GM15510 (cell line): ENCODE data around the gene CYP2W1.

Source experiments
- POLR2A ChIP-seq: IDR thresholded peaks from 3 replicates; pipeline ENCODE4 v1.6.1; 2011; ENCODE audit warnings: borderline replicate concordance; ENCODE audit not compliant: insufficient read length; ENCODE audit errors: extremely low read depth

The CYP2W1 gene

DNA sequence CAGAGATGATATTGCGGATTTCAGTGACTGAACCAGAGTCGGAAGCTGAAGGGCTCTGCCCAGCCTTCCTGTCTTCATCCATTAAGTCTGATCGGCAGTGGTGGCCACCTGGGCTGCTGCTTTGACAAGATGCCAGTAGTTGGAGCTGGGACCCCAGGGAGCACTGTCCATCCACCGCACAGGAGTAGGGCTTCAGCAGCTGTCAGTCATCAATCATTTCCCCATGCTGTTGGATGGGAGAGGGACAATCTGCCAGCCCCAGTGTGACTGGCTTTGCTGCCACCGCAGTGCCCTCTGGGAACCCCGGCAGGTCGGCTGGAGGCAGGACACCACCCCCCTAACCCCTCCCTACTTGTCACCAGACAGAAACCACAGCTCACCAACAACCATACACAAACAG, 38.4 kb downstream of the CYP2W1 start:
- TF ChIP-seq POLR2A, result no peak

DNA sequence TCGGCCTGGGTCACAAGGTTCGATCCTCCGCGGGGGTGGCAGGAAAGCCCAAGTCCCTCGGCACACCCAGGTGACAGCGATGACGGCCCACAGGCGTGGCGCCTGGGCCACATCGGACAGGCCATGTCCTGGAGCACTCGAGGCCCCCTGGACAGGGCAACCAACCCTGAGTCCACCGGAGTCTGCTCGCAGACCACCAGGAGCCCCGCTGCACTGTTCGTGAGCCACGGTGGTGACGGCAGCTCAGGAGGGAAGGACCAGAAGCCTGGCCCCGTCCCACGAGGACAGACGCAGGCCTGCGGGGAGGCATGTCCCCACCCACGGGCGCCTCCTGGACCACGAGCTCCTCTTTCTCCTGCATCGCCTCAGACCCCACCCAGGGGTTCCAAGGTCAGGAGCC, 39.0 kb downstream of the CYP2W1 start:
- TF ChIP-seq POLR2A, result no peak

DNA sequence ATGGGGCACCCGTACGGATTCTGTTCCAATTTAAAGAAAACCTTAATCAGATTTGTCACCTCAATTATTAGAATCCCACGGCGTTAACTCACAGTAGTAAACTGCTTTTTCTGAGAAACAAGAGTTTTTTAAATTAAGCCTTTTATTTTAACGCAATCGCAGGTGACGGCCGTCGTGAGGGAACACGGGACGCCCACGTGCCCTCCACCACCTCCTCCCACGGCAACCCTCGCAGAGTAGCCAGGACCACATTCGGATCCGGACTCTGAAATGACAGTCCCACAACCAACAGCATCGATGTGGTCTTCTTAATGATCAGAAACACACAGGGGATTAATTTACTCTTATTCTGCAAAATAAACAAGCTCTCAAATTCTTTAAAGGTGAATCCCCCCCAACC, 39.4 kb downstream of the CYP2W1 start:
- no peak for TF ChIP-seq POLR2A

DNA sequence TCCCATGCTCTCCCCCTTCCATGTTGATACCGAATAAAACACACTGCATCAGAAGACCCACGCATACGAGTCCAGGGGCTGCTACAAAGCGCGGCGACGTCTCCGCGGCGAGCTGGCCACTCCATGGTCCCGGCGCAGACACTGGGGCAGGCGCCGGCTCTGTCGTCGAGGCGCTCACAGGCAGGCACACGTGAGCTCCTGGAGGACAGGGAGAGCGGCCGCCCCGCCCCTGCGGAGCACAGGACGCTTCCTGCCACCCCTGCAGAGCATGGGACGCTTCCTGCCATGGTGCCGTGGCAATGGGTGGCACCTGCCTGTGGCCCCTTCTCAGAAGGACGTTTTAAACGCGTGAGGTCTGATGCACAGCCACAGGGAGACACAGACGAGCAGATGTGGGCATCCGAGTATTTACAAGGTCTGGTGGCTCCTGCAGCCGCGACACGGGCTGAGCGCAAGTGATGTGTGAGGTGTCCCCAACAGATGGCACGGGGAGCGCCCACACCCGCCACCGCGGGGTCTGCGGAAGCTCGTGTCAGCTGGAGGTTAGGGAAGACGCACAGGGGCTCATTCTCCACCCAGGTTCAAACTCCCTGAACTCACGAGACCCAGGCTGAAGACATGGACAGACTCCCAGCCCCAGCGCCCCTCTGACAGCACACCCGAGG, 40.0 kb downstream of the CYP2W1 start:
- TF ChIP-seq POLR2A, result no peak

DNA sequence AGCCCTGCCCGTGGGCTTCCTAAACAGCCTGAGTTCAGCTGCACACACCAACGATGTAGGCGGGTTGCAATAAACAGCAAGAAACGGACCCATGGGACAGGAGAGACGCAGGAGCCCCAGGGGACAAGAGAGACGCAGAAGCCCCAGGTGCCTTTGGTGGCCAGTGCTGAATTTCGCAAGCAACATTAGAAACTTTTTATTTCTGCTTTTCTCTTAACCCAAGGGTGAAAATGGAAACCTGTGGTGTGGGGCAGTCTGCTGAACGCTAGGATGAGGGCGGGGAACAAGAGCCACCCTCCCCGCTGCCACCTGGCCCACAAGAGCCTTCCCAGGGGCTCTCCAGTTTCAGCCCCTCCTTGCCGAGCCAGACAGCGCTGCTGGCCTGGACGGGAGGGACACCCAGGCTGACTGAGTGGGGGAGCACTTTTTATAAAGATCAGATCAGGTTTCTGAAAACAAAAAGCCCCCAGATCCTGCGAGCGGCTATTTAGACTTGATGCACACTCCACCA, 41.4 kb downstream of the CYP2W1 start:
- no peak for TF ChIP-seq POLR2A

DNA sequence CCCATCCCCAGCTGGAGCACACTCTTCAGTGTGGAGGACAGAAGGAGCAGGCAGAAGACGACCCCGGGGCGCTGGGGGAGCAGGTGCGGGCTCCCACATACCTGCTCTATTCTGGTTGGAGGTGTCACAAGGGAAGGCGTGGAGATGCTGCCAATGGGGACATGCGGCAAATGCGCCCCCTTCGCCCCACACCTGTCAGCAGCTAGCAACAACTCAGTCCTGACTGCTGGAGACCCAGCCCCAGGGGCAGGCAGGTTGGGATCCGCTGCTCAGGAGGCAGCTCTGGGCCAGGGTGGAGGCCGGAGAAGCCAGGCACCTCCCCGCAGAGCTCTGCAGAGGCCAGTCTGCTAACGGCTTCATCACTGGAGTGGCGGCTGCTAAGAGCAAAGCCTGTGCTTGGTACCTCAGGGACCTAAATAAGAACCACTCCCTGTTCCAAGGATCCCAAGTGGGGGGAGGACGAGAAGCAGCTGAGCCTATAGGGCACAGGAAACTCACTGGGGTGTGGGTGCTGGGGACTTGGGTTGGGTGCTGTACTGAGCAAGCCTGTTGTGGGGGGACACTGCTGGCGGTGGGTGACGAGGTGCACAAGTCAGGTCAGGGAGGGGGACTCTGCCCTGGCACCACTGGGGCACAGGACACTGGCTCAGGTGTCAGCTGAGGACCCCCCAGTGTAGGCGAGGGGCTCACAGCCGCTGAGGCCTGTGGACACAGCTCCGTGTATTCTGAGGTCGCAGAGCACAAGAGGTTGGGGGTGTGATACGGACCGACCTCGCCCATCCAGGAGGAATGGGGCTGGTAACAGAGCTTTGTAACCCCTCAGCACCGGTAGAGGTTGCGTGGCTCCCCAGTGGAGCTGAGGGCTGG, 42.1 kb downstream of the CYP2W1 start:
- TF ChIP-seq POLR2A, result no peak

DNA sequence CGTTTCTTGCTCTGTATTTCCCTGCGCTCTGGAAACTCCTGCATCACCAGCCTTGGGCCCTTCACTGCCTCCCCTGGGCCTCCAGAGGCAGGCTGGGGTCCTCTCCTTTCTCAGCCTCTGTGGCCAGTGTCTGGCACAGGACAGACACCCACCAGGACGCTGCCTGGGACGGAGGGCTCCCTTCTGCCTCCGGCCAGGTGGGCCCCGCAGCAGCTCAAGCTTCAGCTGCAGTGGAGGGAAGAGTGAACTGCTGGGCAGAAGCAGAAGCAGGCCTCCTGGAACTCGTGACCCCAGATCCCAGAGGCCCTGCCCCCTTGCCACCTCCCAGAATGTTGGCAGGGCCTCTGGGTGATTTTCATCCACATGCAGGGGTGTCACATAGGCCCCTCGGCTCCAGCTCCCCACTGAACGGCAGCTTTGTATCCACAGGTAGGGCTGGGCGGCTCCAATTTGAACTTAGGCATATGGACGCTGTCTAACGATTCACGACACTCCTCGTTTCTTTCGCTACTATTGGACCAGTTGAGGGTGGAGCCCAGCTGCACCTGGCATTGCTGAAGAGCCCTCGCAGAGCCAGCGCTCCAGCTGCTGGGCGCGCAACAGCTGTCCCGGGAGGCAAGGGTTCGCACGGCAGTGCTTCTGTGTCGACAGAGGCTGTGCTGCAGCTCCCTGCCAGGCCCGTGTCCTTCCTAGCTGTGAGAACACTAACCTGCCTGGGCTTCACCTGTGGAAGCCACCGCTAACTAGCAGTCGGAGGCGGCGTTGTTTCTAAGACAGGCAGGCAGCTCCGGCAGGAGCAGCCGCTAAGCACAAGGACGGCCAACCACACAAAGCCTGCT, 43.0 kb downstream of the CYP2W1 start:
- TF ChIP-seq POLR2A, result no peak

DNA sequence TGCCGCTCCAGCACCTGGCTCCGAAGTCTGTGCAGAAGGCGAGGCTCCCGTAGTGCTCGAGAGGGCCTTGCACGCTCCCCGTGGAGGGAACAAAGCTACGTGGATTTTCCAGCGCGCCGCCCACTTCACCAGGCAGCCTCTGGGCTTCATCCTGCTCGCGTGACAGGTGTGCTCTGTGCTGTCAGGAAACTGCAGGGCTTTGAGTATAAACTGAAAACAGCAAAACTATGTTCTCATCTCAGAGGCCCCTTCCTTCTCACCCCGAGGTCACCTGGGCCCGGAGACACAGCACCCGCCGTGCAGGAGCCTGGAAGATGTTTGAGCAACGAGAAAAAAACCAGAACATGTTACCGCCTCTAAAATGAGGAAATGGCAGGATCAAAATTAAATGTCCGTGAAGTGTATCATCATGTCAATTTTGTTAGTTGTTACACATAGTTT, 43.8 kb downstream of the CYP2W1 start:
- TF ChIP-seq POLR2A, result no peak

DNA sequence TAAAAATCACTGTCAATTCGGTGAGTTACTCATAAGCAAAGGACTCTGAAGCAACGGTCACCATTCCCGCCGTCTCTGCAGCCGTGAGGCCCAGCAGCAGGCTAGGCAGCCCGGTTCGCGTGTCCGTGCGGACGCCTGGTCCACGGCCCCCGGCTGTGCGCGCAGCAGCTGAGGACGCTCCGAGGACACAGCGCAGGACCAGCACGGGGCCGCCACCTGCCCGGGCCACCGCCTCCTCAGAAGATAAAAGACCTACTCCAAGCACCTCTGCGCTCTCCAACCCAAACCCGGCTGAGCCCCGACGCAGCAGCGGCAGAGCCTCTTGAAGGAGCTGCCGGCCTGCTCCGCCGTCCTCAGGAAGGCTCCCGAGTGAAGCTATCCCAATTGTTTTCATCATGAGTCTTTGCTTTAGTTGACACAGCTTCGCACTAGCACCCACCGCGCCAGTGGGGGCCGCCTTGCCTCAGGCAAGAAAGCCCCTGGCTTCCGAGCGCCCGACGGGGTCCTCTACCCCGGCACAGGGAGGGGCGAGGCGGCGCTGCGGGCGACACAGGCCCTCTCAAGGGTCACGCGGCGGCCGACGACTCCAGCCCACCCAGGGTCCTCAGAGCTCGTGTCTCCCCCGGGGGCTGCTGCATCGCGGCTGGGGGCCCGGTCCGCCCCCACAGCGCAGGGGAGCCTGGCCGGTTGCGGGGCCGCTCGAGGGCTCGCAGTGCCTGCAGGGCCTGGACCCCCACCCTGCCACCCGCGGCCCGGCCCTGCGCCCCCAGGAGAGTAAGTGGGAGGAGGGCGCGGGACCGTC, 44.5 kb downstream of the CYP2W1 start:
- no peak for TF ChIP-seq POLR2A

DNA sequence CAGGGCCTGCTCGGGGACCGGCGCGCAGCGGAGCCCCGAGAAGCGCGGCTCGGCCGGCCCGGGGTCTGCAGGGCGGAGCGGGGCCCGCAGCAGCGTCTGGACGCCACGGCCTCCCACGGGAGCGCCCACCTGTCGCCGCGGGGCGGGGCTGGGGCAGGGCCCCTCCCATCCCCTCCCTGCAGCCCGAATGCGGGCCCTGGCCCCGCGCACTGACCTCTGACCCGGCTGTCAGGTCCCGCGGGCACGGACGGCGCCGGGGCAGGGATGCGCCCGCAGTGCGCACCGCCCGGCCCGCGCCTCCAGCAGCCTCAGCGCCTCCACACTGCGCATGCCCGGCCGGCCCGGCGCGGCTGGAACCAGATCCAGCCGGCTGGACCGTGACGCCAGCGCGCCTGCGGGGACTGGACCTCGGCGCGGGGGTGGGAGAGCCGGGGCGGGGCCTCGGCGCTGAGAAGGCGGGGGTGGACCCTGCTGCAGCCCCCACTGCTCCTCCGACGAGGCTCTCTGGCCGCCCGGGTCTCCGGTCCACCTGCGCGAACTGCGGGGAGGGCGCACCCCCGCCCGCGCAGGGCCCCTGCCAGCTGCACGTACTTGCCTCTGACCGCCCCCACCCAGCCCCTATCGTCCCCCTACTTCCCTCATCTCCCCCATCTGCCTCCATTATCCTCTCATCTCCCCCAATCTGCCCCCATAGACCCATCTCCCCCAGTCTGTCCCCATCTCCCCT, 45.2 kb downstream of the CYP2W1 start:
- peak; percentile 89 for TF ChIP-seq POLR2A

DNA sequence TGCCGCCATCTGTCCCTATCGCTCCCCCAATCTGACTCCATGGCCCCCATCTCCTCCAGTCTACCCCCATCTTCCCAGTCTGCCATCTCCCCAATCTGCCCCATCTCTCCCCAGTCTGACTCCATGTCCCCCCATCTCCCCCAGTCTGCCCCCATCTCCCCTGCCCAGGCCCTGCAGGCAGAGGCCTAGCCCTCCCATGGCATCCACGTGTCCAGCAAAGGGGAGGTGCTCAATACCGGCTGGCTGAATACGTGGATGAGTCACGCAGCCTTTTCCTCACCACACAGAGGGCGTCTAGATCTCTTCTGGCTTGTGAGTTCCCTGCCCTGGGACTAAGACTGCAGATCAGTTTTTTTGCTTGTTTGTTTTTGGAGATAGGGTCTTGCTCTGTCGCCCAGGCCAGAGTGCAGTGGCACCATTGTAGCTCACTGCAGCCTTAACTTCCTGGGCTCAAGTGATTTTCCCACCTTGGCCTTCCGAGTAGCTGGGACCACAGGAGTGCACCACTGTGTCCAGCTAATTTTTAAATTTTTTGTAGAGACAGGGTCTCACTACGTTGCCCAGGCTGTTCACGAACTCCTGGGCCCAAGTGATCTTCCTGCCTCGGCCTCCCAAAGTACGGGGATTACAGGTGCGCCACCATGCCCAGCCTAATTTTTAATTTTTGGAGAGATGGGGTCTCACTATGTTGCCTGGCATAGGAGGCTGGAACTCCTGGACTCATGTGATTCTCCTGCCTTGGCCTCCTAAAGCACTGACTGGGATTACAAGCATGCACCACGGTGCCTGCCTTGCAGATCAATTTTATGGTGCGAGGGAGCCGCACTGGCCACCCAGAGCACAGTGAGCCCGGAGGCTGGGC, 46.0 kb downstream of the CYP2W1 start:
- no peak for TF ChIP-seq POLR2A

DNA sequence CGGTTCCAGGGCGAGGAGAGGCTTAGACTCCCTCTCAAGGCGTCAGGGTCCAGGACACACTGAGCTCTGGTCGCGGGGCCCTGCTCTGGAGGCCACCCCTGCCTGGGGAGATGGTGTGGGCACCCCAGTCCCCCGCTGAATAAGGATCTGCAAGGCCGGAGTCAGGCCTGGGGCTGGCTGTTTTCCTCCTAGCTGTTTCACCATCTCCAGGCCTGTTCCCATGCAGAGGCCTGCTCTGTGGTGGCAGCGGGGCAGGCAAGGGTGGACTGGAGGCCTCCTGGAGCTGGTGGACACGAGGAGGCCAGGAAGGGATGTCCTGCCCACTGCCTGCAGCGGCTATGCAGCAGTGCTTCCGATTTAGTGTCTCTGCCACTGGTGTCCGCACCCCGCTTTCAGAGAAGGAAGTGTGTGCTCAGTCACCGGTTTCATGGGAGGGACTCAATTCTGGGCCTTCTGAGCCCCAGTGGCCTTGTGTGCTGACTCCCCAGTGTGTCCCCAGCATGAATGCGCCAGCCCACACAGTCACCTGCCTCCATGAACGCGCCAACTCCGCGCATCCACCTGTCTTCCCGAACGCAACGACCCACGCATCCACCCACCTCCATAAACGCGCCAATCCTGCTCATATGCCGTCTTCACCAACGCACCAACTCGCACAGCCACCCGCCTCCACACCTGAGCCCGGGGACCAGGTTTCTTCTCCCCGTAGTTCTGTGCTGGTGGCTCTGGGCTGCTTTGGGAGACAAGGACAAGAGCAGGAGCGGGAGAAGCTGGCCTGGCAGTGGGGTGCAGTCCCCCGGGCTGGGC, 46.9 kb downstream of the CYP2W1 start:
- no peak for TF ChIP-seq POLR2A
